Spleen (tissue), 11 donors: ENCODE measurements around the gene TRMT2A. TPM values are rescaled to one million over a fixed set of nuclear protein-coding genes. Genes with fewer than 3 reads are reported as not detected.

Experiments used
- DNase-seq: peaks from one replicate; pipeline ENCODE4 v3.0.0-alpha.2; 2020
- H3K27ac ChIP-seq, 8 donors: fragments of 200-600 bp; sonication (generic) in 7 of 8; 1 replicate in 4 of 8; 2 replicates in 4 of 8; pipeline versions ENCODE4 v1.5.0 to v1.8.0; 2016 to 2021; ENCODE audit warnings: inconsistent platforms in 4 of 8, mild to moderate bottlenecking in 4 of 8, moderate library complexity in 1 of 8
- H3K27me3 ChIP-seq, 7 donors: fragments of 200-600 bp; sonication (generic) in 6 of 7; replicated peaks in 1 of 7; 1 replicate in 4 of 7; 2 replicates in 3 of 7; pipeline versions ENCODE4 v1.5.0 to v1.8.0; 2016 to 2021; ENCODE audit warnings: inconsistent platforms in 3 of 7, mild to moderate bottlenecking in 1 of 7
- H3K36me3 ChIP-seq, 6 donors: fragments of 200-600 bp; sonication (generic) in 5 of 6; 1 replicate in 4 of 6; 2 replicates in 2 of 6; pipeline versions ENCODE4 v1.5.0 to v1.8.0; 2016 to 2021; ENCODE audit warnings: inconsistent platforms in 2 of 6
- H3K4me1 ChIP-seq, 6 donors: fragments of 200-600 bp; sonication (generic) in 5 of 6; 1 replicate in 3 of 6; 2 replicates in 3 of 6; pipeline versions ENCODE4 v1.5.0 to v1.8.0; 2016 to 2021; ENCODE audit warnings: inconsistent platforms in 3 of 6
- H3K4me3 ChIP-seq, 8 donors: fragments of 200-600 bp; sonication (generic) in 7 of 8; 1 replicate in 4 of 8; 2 replicates in 4 of 8; pipeline versions ENCODE4 v1.5.0 to v1.8.0; 2016 to 2021; ENCODE audit warnings: inconsistent platforms in 4 of 8, mild to moderate bottlenecking in 4 of 8, moderate library complexity in 2 of 8
- H3K9me3 ChIP-seq, 8 donors: fragments of 200-600 bp; sonication (generic) in 7 of 8; 1 replicate in 4 of 8; 2 replicates in 4 of 8; pipeline versions ENCODE4 v1.5.0 to v1.8.0; 2016 to 2021; ENCODE audit warnings: inconsistent platforms in 4 of 8
- POLR2A ChIP-seq, 3 donors: fragments of 450-650 bp; IDR thresholded peaks; one replicate each; pipeline ENCODE4 v1.5.1; 2017; ENCODE audit warnings: antibody characterized with exemption in 3 of 3, mild to moderate bottlenecking in 1 of 3
- POLR2AphosphoS5 ChIP-seq, 3 donors: sonication (generic); formaldehyde crosslinking; IDR thresholded peaks; one replicate each; pipeline ENCODE4 v1.5.1; 2017; ENCODE audit warnings: antibody characterized with exemption in 3 of 3
- WGBS, 5 donors: extraction: QIAGEN DNeasy Blood & Tissue Kit in 3 of 5; methylation state at CpG; one replicate each; pipeline versions ENCODE4 v1.1.5 to v1.1.7; 2013 to 2018; 5-methylcytosine and 5-hydroxymethylcytosine counted together
- intact Hi-C: fragments of 100-400 bp; cut with DNase I; formaldehyde crosslinking; loops from one replicate; pipeline ENCODE4 v1.15.0; 2023; ENCODE audit warnings: low total_unique reads
- polyA plus RNA-seq, 3 donors: library from polyadenylated mRNA; stranded (reverse); fragments of 200-250 nt; gene quantifications; one replicate each; pipeline ENCODE4 v1.2.1, GENCODE V29; 2013
- total RNA-seq, 7 donors: library from RNA; depleted of rRNA in 3 of 7; stranded (reverse); fragments of >200 nt in 3 of 7; fragmentation: NEBNext Ultra II Directional in 4 of 7; extraction: Animal tissue kit (Norgen Biotek cat#: 25700) in 4 of 7; gene quantifications; one replicate each; pipeline versions ENCODE4 v1.1.0 to v1.2.1, GENCODE V29; 2016 to 2021
- TF ChIP-seq, protein P1 (sequence below), 11 experiments: fragments of 200-600 bp in 7 of 11; fragments of 450-650 bp in 4 of 11; sonication (generic) in 4 of 11; IDR thresholded peaks in 8 of 11; conservative IDR thresholded peaks in 3 of 11; 1 replicate in 7 of 11; 2 replicates in 4 of 11; pipeline versions ENCODE4 v1.4.0 to v1.8.0; 2016 to 2021; ENCODE audit warnings: antibody characterized with exemption in 11 of 11, inconsistent platforms in 4 of 11, mild to moderate bottlenecking in 1 of 11
- donor health status: healthy with polysubstance abuse.
- donor health status: DM: no; HTN: no; CAD: no; lungs with moderate emphysema.
- donor health status: DM: no; HTN: no; CAD: no.
- donor health status: Bipolar disorder and iron deficiency.
- donor health status: healthy.
- donor health status: DM: no; HTN: no; CAD: no.
- donor health status: DM: yes; HTN: yes; CAD: no.

TRMT2A gene
- total and polyA plus RNA-seq, 10 donors: 70.4 to 142 (median 79.5) TPM

DNA sequence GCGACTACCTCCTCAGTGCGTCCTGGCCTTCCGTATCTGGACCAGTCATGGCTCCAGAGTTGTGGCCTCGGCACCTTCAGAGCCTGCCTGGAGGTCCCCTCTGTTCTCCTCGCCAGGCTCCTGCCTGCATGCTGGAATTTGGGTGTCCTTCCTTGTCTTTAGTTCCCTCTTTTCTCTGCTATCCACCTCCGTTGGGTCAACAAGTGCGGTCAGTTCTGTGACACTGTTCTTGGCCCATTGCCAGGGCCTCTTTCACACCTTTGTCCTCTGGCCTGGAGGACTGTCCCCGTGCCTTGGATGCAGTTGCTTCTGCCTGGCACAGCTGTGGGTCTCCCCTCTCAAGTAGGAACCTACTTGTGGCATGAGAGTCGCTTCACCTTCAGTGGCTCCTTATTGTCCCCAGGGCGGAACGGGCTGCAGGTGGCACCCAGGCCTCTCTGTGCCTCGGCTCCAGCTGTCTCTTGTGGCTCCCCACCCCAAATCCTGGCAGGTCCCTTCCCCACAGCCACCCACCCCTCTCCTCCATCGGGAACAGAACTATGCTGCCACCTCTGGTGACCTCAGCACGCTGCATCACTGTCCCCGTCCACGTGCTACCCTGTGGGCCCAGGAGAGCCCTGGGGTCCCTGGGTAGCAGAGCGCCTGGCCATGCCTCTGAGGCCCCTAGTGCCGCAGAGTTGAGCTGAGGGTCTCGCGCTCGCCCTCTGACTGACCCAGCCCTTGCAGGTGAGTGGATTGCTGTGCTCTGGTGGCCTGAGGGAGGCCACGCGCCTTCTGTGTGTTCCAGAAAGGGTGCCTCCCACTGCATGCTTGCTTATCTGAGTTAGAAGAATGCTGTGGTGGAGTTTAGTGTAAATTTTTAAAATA lies 32.2 kb downstream of the TRMT2A start:
- H3K9me3 ChIP-seq: no peaks in the 10 kb centered on the region
- peak; percentile 74 for DNase-seq
- H3K27me3 ChIP-seq: no peaks in the 10 kb centered on the region
- peaks cover 18 to 69% (median 46%) of the 10 kb centered on the region in 6 donors for H3K4me1 ChIP-seq
- peak overlapping the region in 2 of 8 donors; percentile 4 to 10 for H3K27ac ChIP-seq
- 70 to 80% (median 77%) methylated on average over 19 to 23 of the region's 23 CpGs for WGBS, 5 donors
- TF ChIP-seq, protein P1, sequence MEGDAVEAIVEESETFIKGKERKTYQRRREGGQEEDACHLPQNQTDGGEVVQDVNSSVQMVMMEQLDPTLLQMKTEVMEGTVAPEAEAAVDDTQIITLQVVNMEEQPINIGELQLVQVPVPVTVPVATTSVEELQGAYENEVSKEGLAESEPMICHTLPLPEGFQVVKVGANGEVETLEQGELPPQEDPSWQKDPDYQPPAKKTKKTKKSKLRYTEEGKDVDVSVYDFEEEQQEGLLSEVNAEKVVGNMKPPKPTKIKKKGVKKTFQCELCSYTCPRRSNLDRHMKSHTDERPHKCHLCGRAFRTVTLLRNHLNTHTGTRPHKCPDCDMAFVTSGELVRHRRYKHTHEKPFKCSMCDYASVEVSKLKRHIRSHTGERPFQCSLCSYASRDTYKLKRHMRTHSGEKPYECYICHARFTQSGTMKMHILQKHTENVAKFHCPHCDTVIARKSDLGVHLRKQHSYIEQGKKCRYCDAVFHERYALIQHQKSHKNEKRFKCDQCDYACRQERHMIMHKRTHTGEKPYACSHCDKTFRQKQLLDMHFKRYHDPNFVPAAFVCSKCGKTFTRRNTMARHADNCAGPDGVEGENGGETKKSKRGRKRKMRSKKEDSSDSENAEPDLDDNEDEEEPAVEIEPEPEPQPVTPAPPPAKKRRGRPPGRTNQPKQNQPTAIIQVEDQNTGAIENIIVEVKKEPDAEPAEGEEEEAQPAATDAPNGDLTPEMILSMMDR (IDR thresholded peaks at IDR 0.05 in 8 of 11, conservative IDR thresholded peaks at IDR 0.05 in 3 of 11): peak in 4 of 11 experiments; percentile 20 to 47 (median 28)
- TF ChIP-seq POLR2A (IDR thresholded peaks at IDR 0.05) (no peak), POLR2AphosphoS5 (IDR thresholded peaks at IDR 0.05) (peak in 1 of 3 donors; percentile 30)
- H3K4me3 ChIP-seq: no peak overlapping the region
- H3K36me3 ChIP-seq: peaks cover 2 to 47% (median 41%) of the 10 kb centered on the region in 6 donors
- intact Hi-C loops: no loop called here

DNA sequence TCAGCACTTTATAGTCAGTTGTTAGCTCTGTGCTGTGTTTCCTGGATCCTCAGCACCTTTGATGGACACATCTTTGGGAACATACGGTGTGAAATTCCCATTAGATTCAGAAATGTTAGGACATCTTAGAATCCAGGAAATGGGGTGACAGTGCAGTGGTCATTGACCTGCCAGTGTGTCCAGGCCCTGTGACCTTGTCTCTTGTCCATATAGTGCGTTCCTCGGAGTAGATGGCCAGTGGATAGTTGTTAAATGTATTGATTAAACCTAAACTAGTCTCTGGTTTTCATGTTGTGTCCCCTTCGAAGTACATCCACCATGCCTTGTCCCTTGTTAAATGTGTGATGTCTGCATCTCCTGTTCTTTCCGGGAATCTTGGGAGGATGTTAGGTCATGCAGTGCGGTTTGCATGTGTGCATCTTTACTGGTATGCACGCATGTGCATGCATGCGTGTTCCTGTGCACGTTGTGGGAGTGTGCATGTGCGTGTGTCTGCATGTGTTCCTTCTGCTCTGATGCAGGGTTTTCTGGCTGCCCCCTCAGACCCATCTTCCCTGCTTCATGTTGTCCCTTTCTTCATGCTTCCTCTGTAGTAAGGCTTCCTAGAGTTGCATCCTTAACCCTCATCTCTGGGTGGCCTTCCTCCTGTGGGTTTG lies 33.0 kb downstream of the TRMT2A start:
- Histone ChIP-seq H3K36me3 (peaks cover 2 to 40% (median 34%) of the 10 kb centered on the region in 6 donors), H3K4me3 (no peak overlapping the region), H3K27me3 (no peaks in the 10 kb centered on the region), H3K27ac (peak overlapping the region in 2 of 8 donors; percentile 7 to 16), H3K9me3 (no peaks in the 10 kb centered on the region), H3K4me1 (peaks cover 18 to 74% (median 52%) of the 10 kb centered on the region in 6 donors)
- peak; percentile 23 for DNase-seq
- 73 to 90% (median 81%) methylated on average over 10 of the region's 10 CpGs for WGBS, 5 donors
- intact Hi-C loops: no loop called here
- TF ChIP-seq, protein P1 (IDR thresholded peaks at IDR 0.05 in 8 of 11, conservative IDR thresholded peaks at IDR 0.05 in 3 of 11): no peak
- no peak for TF ChIP-seq POLR2A (IDR thresholded peaks at IDR 0.05)
- TF ChIP-seq POLR2AphosphoS5 (IDR thresholded peaks at IDR 0.05): no peak

DNA sequence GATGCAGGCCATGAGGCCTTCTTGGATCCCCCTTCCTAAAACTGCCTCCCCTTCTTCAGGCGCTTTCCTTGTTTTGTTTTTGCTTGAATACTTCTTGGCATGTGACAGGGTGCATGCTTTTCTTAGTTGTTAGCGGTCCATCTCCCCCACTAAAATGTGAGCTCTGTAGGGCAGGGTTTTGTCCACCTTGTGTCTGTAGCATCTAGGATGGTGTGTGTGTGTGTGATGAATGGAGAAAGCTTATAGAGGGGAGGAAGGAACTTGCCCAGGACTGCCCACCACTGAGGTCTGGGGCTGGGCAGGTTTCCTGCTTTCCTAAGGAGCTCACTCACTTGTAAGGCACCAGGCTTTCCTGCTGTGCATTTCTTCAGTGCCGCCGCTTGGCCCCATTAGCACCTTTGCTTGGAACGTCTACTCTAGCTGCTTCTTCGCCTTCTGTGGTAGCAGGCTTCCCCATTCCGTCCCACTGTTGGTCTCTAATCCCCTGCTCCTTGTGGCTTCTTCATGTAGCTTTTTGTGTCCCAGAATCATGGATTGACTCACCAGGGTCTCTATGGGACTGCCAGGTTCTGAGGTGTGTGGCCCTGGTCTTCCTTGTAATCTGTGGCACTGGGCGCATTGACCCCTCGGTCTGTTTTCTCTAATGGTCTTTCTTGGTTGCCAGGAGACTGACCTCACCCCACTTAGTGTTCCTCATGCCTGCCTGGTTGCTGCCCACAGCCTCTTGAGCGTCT lies 33.7 kb downstream of the TRMT2A start:
- Histone ChIP-seq H3K27me3 (no peaks in the 10 kb centered on the region), H3K9me3 (no peaks in the 10 kb centered on the region), H3K36me3 (peaks cover 2 to 33% (median 28%) of the 10 kb centered on the region in 6 donors), H3K27ac (peak overlapping the region in 3 of 8 donors; percentile 6 to 91 (median 23)), H3K4me3 (no peak overlapping the region), H3K4me1 (peaks cover 18 to 74% (median 54%) of the 10 kb centered on the region in 6 donors)
- intact Hi-C loops: no loop called here
- peak; percentile 64 for DNase-seq
- TF ChIP-seq POLR2A (IDR thresholded peaks at IDR 0.05) (no peak), POLR2AphosphoS5 (IDR thresholded peaks at IDR 0.05) (no peak)
- TF ChIP-seq, protein P1 (IDR thresholded peaks at IDR 0.05 in 8 of 11, conservative IDR thresholded peaks at IDR 0.05 in 3 of 11): no peak
- 76 to 89% (median 85%) methylated on average over 10 of the region's 10 CpGs for WGBS, 5 donors
